ENCODE measurements around the gene CIZ1.

- TF ChIP-seq POLR2A (IDR thresholded peaks at IDR 0.05) = no peak
- TF ChIP-seq CTCF (IDR thresholded peaks at IDR 0.05) = no peak
These were observed 49.3 kb downstream of the CIZ1 start for GRCh38 chr9:128142061-128142460.
